ENCODE measurements around the gene BRPF3. TPM values are rescaled to one million over a fixed set of nuclear protein-coding genes. Genes with fewer than 3 reads are reported as not detected.

BRPF3 gene
- total RNA-seq, 1 donor from 2014 or later, result 37.8 TPM

DNA sequence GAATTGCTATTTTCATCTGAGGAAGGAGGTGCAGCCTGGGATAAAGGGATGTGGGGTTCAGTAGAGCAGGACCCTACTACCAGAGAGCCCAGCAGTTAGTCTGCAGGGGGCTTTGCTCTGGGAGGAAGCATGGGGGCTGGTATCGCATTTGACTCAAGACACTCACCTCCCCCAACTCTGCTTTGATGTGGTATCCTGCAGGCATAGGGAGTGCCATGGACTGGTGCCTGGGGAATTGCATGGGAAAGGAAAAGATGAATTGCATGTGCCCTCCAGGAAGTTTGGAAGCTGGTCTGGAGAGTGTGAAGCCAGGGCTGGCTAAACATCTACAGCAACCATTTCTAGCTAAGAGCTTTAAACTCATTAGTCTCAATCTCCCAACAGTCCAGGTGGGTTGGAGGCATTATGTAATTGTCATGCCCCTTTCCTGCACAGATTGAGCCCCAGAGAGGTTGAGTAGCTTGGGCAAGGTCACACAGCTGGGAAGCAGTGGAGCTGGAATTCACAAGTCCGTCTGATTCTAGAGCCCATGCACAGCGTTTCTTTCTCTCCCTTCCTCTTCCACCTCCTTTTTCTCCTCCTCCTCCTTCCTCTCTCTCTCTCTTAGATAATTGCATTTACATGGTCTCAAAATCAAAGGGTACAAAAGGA, 47.1 kb downstream of the BRPF3 start:
- DNase-seq, result no peak
- no peaks in the 10 kb centered on the region for H3K36me3 ChIP-seq
- intact Hi-C loops (cut with DNase I), result no loop called here
- peaks cover 8% of the 10 kb centered on the region for H3K4me1 ChIP-seq
- no peak overlapping the region for H3K4me3 ChIP-seq
- H3K27ac ChIP-seq, result no peak overlapping the region
- H3K27me3 ChIP-seq, result no peaks in the 10 kb centered on the region
- no peaks in the 10 kb centered on the region for H3K9me3 ChIP-seq
- TF ChIP-seq, protein P1, sequence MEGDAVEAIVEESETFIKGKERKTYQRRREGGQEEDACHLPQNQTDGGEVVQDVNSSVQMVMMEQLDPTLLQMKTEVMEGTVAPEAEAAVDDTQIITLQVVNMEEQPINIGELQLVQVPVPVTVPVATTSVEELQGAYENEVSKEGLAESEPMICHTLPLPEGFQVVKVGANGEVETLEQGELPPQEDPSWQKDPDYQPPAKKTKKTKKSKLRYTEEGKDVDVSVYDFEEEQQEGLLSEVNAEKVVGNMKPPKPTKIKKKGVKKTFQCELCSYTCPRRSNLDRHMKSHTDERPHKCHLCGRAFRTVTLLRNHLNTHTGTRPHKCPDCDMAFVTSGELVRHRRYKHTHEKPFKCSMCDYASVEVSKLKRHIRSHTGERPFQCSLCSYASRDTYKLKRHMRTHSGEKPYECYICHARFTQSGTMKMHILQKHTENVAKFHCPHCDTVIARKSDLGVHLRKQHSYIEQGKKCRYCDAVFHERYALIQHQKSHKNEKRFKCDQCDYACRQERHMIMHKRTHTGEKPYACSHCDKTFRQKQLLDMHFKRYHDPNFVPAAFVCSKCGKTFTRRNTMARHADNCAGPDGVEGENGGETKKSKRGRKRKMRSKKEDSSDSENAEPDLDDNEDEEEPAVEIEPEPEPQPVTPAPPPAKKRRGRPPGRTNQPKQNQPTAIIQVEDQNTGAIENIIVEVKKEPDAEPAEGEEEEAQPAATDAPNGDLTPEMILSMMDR (IDR thresholded peaks at IDR 0.05), result no peak
- ATAC-seq, result no peak

DNA sequence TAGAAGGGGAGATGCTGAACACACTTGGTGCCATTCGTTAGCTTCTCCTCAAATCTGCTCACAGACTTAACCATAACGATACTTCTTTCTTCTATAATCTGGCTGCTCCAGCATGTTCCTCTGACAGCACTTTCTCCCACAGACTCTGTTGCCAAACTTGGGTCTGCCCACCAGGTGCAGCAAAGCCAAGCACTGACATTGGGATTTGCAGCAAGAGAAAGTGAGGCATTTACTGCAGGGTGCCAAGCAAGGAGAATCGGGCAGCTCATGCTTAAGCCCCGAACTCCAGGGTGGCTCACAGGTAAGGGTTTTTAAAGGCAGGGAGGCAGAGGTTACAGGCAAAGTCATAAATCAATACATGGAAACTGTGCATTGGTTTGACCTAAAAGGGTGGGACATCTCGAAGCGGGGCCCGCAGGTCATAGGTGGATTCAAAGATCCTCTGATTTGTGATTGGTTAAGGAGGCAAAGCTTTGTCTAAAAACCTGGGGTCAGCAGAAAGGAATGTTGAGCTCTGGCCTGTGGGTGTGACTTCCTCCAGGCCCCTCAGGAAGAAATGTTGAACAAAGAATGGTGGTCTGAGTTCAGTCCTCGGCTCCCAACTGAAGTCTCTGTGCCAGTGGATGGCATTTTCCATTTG, 48.2 kb downstream of the BRPF3 start:
- no peak overlapping the region for H3K27ac ChIP-seq
- no peaks in the 10 kb centered on the region for H3K36me3 ChIP-seq
- intact Hi-C loops (cut with DNase I), result no loop called here
- no peak overlapping the region for H3K4me3 ChIP-seq
- no peak for ATAC-seq
- no peaks in the 10 kb centered on the region for H3K9me3 ChIP-seq
- TF ChIP-seq, protein P1 (IDR thresholded peaks at IDR 0.05), result no peak
- no peaks in the 10 kb centered on the region for H3K27me3 ChIP-seq
- DNase-seq, result no peak
- peaks cover 8% of the 10 kb centered on the region for H3K4me1 ChIP-seq

DNA sequence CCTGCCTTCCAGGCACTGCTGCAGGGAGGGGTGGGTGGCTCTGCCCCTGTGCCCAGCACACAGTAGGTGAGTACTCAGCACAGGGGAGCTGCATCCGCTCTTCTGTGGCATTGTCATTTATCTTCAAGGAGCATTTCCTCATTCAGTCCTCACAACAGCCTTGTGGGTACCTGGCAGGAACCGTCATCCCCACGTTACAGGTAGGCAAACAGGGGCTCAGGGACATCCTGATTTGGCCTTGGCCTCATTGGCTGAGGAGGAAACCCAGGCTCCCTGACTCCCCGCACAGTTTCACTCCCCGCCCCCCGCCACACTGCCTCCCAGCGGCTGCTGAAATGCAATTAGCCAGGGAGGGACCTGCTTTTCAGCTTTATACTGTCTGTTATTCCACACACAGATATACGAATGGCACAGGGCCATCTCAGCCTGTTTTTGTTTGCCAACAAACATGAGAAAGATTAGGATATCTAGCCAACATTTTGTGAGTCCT, 49.1 kb downstream of the BRPF3 start:
- TF ChIP-seq, protein P1 (IDR thresholded peaks at IDR 0.05), result no peak
- Histone ChIP-seq H3K36me3 (no peaks in the 10 kb centered on the region), H3K4me3 (no peak overlapping the region), H3K27me3 (no peaks in the 10 kb centered on the region), H3K9me3 (no peaks in the 10 kb centered on the region), H3K27ac (no peak overlapping the region), H3K4me1 (peaks cover 8% of the 10 kb centered on the region)
- no peak for ATAC-seq
- intact Hi-C loops (cut with DNase I), result no loop called here
- DNase-seq, result no peak

DNA sequence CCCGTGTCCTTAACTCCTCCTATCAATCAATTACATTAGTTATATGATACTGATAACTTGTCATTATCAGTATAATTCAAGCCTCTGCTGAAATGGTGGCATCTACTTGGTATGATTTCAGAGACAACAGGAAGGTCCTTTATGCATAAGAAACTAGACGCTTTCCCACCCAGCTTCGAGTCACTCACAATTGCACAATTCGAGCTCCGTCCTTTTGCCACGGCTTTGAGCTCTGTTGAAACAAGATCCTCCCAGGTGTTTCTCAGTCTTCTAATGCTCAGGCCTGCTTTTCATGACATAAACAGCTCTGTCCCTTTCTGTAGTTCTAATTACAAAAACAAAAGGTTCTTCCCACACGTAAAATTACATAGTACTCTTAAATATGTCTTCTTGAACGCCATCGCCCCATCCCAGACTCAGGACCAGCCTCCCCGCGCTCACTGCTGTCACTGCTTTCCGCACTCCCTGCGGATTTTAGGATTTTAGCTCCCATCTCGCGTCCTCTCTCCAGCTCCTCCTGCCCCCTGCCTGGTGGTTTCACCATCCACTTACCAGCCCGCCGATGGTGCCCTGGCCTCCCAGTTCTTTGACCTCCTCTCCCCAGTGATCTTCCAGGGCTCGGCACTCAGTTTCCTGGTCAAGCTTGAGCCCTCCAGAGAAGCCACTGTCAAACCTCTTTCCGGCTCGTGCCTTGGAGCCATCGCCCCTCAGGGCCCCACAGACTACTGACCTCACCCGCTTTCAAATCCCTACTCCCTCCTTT, 50.1 kb downstream of the BRPF3 start:
- peaks cover 8% of the 10 kb centered on the region for H3K4me1 ChIP-seq
- ATAC-seq, result no peak
- H3K27me3 ChIP-seq, result no peaks in the 10 kb centered on the region
- no peaks in the 10 kb centered on the region for H3K9me3 ChIP-seq
- no peaks in the 10 kb centered on the region for H3K36me3 ChIP-seq
- no peak overlapping the region for H3K27ac ChIP-seq
- no peak for DNase-seq
- intact Hi-C loops (cut with DNase I), result no loop called here
- H3K4me3 ChIP-seq, result no peak overlapping the region
- TF ChIP-seq, protein P1 (IDR thresholded peaks at IDR 0.05), result no peak

DNA sequence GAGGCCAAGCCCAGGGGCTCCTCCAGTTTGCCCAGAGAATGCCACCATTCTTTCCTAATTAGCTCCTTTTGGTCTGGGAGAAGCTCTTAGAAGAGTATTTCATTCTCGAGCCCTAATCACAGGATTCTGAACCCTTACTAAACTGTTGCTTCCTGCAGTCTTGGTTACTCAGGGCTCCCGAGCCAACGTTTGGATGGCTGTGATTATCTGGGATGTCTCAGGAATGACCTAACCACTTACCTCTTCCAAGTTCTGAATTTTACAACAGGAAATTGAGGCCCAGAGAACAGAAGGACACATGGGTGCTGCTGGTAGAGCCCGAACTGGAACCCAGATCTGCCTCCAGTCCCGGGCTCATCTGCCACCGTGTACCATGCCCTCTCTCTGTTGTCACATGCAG, 51.1 kb downstream of the BRPF3 start:
- Histone ChIP-seq H3K36me3 (no peaks in the 10 kb centered on the region), H3K9me3 (no peaks in the 10 kb centered on the region), H3K27me3 (no peaks in the 10 kb centered on the region), H3K4me3 (no peak overlapping the region), H3K4me1 (peaks cover 8% of the 10 kb centered on the region), H3K27ac (no peak overlapping the region)
- intact Hi-C loops (cut with DNase I), result no loop called here
- ATAC-seq (no peak), DNase-seq (no peak)
- TF ChIP-seq, protein P1 (IDR thresholded peaks at IDR 0.05), result no peak
